Fibroblast of lung (primary cell): ENCODE results near the gene PLA2G2C. TPM values are rescaled to one million over a fixed set of nuclear protein-coding genes. Genes with fewer than 3 reads are reported as not detected.

ENCODE experiments used
- DNase-seq, 2 donors: peaks; one replicate each; pipeline versions ENCODE4 v3.0.0 to v3.0.0-alpha.2; 2010; ENCODE audit warnings: low read depth in 2 of 2
- H2AFZ ChIP-seq: 2 replicates; pipeline ENCODE4 v1.5.1; 2012; ENCODE audit warnings: low read length, control low read depth, inconsistent platforms
- H3K27ac ChIP-seq: 2 replicates; pipeline ENCODE4 v1.5.1; 2011; ENCODE audit warnings: low read length, control low read depth; ENCODE audit not compliant: insufficient read depth
- H3K27me3 ChIP-seq: 2 replicates; pipeline ENCODE4 v1.5.1; 2011; ENCODE audit warnings: mild to moderate bottlenecking, low read length; ENCODE audit not compliant: control insufficient read depth, insufficient read depth
- H3K36me3 ChIP-seq: 2 replicates; pipeline ENCODE4 v1.5.1; 2011; ENCODE audit warnings: low read length; ENCODE audit not compliant: control insufficient read depth, insufficient read depth
- H3K4me1 ChIP-seq: 2 replicates; pipeline ENCODE4 v1.5.1; 2011; ENCODE audit warnings: low read length; ENCODE audit not compliant: control insufficient read depth, insufficient read depth; ENCODE audit errors: extremely low read depth
- H3K4me2 ChIP-seq: 2 replicates; pipeline ENCODE4 v1.5.1; 2011; ENCODE audit warnings: low read length, control low read depth; ENCODE audit not compliant: insufficient read depth; ENCODE audit errors: extremely low read depth
- H3K4me3 ChIP-seq, 4 experiments: fragments of 200-600 bp in 1 of 4; sonication (generic) in 1 of 4; replicated peaks in 1 of 4; 2 replicates each; pipeline ENCODE4 v1.5.1; 2011 to 2016; ENCODE audit warnings: low read length in 4 of 4, low read depth in 3 of 4, mild to moderate bottlenecking in 3 of 4, control low read depth in 2 of 4, inconsistent platforms in 1 of 4, mixed read lengths in 1 of 4; ENCODE audit not compliant: insufficient read depth in 1 of 4; ENCODE audit errors: control extremely low read depth in 1 of 4
- H3K79me2 ChIP-seq: 2 replicates; pipeline ENCODE4 v1.5.1; 2012; ENCODE audit warnings: mild to moderate bottlenecking, low read length, inconsistent platforms; ENCODE audit not compliant: control insufficient read depth, insufficient read depth
- H3K9ac ChIP-seq: 2 replicates; pipeline ENCODE4 v1.5.1; 2011; ENCODE audit warnings: mild to moderate bottlenecking, low read length, control low read depth; ENCODE audit not compliant: insufficient read depth
- H3K9me3 ChIP-seq: 2 replicates; pipeline ENCODE4 v1.5.1; 2012; ENCODE audit warnings: low read depth, low read length; ENCODE audit not compliant: control insufficient read depth, insufficient read depth
- H4K20me1 ChIP-seq: 2 replicates; pipeline ENCODE4 v1.5.1; 2011; ENCODE audit warnings: low read length; ENCODE audit not compliant: control insufficient read depth, insufficient read depth; ENCODE audit errors: extremely low read depth
- EZH2 ChIP-seq: IDR thresholded peaks from 2 replicates; pipeline ENCODE4 v1.5.1; 2012; ENCODE audit warnings: low read length, control low read depth, mild to moderate bottlenecking; ENCODE audit errors: missing control alignments
- polyA plus RNA-seq, 2 donors: library from polyadenylated mRNA; depleted of rRNA in 1 of 2; stranded (reverse) in 1 of 2; unstranded in 1 of 2; fragments of >200 nt; gene quantifications; 2 replicates each; pipeline ENCODE4 v1.2.1, GENCODE V29; 2011 to 2012; ENCODE audit warnings: missing spikeins in 1 of 2
- total RNA-seq: library from RNA; depleted of rRNA; stranded (reverse); fragments of >200 nt; gene quantifications from 2 replicates; pipeline ENCODE4 v1.2.1, GENCODE V29; 2014
- TF ChIP-seq, protein P1 (sequence below), 2 donors: IDR thresholded peaks in 1 of 2; conservative IDR thresholded peaks in 1 of 2; 1 replicate in 1 of 2; 2 replicates in 1 of 2; pipeline ENCODE4 v1.5.1; 2011 to 2012; ENCODE audit warnings: low read length in 2 of 2, control low read depth in 1 of 2, inconsistent platforms in 1 of 2, low read depth in 1 of 2, mild to moderate bottlenecking in 1 of 2

PLA2G2C gene
- total and polyA plus RNA-seq, 2 donors (not counting 1 experiment from before 2014, with no cell fraction given): not detected

DNA sequence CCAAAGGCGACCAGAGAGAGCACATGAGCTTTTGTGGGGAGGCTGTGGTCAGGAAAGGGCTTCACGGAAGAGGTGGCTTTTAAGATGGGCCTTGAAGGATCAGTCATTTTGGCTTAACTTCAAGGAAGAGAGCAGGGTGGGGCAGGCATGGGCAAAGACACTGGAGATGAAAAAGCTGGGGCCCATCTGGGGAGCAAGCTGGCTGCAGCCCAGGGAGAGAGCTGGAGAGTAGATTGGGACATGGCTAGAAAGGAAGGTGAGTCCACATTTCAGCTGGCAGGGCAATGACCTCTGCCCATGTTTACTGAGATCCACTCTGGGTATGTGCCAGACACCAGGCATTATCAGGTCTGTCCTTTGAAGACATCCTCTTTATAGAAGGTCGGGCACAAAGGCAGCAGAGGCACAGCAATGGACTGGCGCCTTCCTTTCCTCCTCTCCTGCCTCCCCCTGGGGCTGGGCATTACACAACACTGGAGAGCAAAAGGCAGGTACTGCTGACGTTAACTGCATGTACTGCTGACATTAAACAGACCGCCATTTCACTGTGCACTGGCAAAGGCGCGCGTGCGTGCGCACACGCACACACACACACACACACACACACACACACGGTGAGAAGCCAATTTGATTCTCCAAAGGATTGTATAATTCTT lies 2.6 kb downstream of the PLA2G2C start:
- no peak for DNase-seq
- Histone ChIP-seq H3K27ac (no peak overlapping the region), H2AFZ (no peak overlapping the region), H3K4me3 (no peak overlapping the region), H3K9me3 (no peaks in the 10 kb centered on the region), H3K79me2 (no peaks in the 10 kb centered on the region), H3K4me2 (no peak overlapping the region), H4K20me1 (no peaks in the 10 kb centered on the region), H3K4me1 (no peaks in the 10 kb centered on the region), H3K9ac (no peak overlapping the region), H3K36me3 (no peaks in the 10 kb centered on the region), H3K27me3 (peaks cover 27% of the 10 kb centered on the region)
- TF ChIP-seq, protein P1, sequence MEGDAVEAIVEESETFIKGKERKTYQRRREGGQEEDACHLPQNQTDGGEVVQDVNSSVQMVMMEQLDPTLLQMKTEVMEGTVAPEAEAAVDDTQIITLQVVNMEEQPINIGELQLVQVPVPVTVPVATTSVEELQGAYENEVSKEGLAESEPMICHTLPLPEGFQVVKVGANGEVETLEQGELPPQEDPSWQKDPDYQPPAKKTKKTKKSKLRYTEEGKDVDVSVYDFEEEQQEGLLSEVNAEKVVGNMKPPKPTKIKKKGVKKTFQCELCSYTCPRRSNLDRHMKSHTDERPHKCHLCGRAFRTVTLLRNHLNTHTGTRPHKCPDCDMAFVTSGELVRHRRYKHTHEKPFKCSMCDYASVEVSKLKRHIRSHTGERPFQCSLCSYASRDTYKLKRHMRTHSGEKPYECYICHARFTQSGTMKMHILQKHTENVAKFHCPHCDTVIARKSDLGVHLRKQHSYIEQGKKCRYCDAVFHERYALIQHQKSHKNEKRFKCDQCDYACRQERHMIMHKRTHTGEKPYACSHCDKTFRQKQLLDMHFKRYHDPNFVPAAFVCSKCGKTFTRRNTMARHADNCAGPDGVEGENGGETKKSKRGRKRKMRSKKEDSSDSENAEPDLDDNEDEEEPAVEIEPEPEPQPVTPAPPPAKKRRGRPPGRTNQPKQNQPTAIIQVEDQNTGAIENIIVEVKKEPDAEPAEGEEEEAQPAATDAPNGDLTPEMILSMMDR (conservative IDR thresholded peaks at IDR 0.05 in 1 of 2, IDR thresholded peaks at IDR 0.05 in 1 of 2; ENCODE audit: low read depth in 1 of 2, low read length in 2 of 2): no peak
- no peak for TF ChIP-seq EZH2

DNA sequence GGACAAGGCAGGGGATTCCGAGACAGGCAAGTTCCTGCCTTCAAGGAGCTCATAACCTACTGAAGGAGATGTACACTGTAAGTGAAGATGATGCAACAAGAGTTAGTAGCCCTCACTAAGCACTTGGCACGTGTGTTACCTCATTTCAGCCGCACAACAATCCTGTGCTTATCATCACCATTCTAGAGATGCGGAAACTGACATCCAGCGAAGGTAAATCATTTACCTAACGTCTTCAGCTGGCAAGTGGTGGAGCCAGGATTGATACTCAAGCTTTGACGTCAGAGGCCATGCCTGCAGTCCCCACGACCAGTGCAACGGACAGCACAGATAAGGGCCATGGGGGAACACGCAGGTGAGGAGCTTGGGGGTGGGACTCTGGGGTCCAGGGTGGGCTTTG lies 3.3 kb downstream of the PLA2G2C start:
- H3K9ac ChIP-seq: no peak overlapping the region
- peaks cover 25% of the 10 kb centered on the region for H3K27me3 ChIP-seq
- H3K36me3 ChIP-seq: no peaks in the 10 kb centered on the region
- no peak overlapping the region for H2AFZ ChIP-seq
- H3K4me1 ChIP-seq: no peaks in the 10 kb centered on the region
- no peaks in the 10 kb centered on the region for H3K79me2 ChIP-seq
- H3K9me3 ChIP-seq: no peaks in the 10 kb centered on the region
- H3K27ac ChIP-seq: no peak overlapping the region
- no peak for DNase-seq
- TF ChIP-seq, protein P1 (conservative IDR thresholded peaks at IDR 0.05 in 1 of 2, IDR thresholded peaks at IDR 0.05 in 1 of 2; ENCODE audit: low read depth in 1 of 2, low read length in 2 of 2): no peak
- no peak for TF ChIP-seq EZH2
- no peaks in the 10 kb centered on the region for H4K20me1 ChIP-seq
- H3K4me3 ChIP-seq: no peak overlapping the region
- H3K4me2 ChIP-seq: no peak overlapping the region

DNA sequence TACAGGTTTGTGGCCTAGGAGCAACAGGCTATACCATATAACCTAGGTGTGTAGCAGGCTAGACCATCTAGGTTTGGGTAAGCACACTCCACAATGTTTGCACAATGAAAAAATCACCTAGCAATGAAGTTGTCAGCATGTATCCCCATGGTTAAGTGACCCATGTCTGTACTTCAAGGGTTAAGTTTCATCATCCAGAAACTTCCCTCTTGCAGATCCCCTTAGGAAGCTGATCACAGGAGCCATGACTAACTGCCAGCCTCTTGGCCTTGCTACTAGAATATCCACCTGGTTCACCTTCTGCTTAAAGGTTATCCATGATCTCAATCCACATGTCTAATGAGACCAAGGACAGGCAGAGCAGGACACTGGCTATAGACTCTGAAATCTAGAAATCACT lies 3.9 kb downstream of the PLA2G2C start:
- Histone ChIP-seq H3K36me3 (no peaks in the 10 kb centered on the region), H3K4me1 (no peaks in the 10 kb centered on the region), H3K9ac (no peak overlapping the region), H3K4me3 (no peak overlapping the region), H3K27me3 (peaks cover 22% of the 10 kb centered on the region), H3K9me3 (no peaks in the 10 kb centered on the region), H3K27ac (no peak overlapping the region), H2AFZ (no peak overlapping the region), H3K4me2 (no peak overlapping the region), H4K20me1 (no peaks in the 10 kb centered on the region), H3K79me2 (no peaks in the 10 kb centered on the region)
- DNase-seq: no peak
- TF ChIP-seq EZH2: no peak
- TF ChIP-seq, protein P1 (conservative IDR thresholded peaks at IDR 0.05 in 1 of 2, IDR thresholded peaks at IDR 0.05 in 1 of 2; ENCODE audit: low read depth in 1 of 2, low read length in 2 of 2): no peak
